ENCODE measurements around the gene METAP1D.
"Not testable (repeated sequence)": the region's sequence is repeated elsewhere in the genome, so short reads cannot be mapped to it uniquely, and the experiment has no call there.

METAP1D gene

DNA sequence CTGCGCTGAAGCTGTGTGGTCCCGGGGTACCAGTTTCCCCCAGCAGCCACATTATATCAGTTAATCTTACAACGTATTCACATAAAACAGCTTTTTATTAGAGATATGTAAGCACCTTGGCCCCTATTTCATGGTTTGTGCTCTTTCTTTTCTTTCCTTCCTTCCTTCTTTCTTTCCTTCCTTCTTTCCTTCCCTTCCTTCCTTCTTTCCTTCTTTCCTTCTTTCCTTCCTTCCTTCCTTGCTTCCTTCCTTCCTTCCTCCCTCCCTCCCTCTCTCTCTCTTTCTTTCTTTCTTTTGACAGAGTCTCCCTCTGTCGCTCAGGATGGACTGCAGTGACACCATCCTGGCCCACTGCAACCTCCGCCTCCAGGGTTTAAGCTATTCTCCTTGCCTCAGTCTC lies 3.7 kb upstream of the METAP1D start:
- no peak for DNase-seq (ENCODE audit: low read depth in 2 of 3, low spot score in 1 of 3)

GRCh38 chr2:171997031-171997430 lies 2.7 kb upstream of the METAP1D start:
- DNase-seq (ENCODE audit: low read depth in 2 of 3, low spot score in 1 of 3), result not testable (repeated sequence)

DNA sequence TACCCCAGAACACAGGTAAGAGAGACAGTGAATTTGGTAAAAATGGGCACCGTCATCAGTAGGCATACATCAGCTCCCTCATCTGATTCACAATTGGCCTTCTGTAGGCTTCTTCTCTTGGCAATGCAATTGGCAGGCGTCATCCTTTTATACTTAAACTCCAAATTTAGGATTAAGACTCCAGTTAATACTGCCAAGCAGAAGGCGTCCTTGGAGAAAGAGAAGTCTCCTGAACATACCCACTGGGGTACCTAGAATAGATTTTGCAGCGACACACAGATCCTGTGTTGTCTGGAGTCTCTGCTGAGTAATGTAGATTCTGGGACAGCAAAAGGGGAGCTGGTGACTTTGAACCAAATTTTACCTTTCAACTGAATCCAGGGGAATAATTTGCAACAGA lies 592 bp upstream of the METAP1D start:
- no peak for DNase-seq (ENCODE audit: low read depth in 2 of 3, low spot score in 1 of 3)

GRCh38 chr2:172000696-172001361 lies 1.1 kb downstream of the METAP1D start:
- DNase-seq (ENCODE audit: low read depth in 2 of 3, low spot score in 1 of 3), result no peak

DNA sequence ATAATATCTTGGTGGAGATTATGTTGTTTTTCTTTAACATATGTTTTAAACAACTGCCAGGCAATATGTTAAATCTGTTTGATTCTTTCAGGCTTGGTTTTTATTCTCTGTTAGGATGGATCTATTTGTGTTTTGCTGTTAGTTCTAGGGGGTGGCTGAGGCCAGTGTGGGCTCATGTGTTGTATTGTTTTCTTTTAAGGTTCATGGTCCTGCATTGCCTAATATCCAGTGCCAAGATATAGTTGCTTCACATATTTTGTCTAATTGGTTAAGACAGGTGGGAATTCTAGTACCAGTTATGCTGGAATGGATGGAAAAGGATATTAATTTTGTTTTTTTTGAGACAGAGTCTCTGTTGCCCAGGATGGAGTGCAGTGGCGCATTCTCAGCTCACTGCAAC lies 7.6 kb downstream of the METAP1D start:
- no peak for DNase-seq (ENCODE audit: low read depth in 2 of 3, low spot score in 1 of 3)

- no peak for DNase-seq (ENCODE audit: low read depth in 2 of 3, low spot score in 1 of 3)
Measured at GRCh38 chr2:172009823-172010222, 10.1 kb downstream of the METAP1D start.

DNA sequence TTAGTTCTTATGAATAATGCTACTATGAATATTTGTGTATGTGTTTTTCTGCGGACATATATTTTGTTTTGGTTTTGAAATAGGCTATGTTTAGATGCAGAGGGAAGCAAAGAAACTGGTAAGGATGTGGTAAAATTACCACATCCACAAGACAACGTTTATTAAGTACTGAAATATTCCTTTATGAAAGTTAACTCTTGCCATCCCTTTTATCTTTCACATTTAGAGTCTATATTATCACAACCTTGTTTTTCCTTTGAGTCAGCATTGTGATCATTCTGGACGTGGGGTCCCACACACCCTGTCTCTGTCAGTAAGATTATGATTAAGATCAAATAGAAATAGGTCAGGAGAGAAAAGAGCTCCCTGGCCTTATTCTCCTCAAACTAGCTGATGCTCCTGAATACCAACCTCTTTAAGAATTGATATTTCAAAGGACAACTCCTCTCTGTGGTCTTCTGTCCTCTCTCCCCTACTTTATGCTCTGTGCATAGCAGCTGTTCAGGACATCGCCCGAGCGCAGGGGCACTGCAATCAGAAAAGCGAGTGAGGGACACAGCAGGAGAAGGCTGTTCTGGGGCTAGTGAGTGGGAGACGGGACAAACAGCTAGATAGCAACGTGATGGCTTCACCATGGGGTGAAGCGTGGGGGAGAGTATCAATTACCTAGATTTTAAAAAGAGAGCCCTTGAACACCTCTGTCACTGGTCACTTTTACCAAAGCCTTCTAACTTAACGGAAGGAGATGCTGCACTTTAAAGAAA lies 12.2 kb downstream of the METAP1D start:
- DNase-seq (ENCODE audit: low read depth in 2 of 3, low spot score in 1 of 3), result no peak

- no peak for DNase-seq (ENCODE audit: low read depth in 2 of 3, low spot score in 1 of 3)
Measured at GRCh38 chr2:172012677-172013391, 13.1 kb downstream of the METAP1D start.

- no peak for DNase-seq (ENCODE audit: low read depth in 2 of 3, low spot score in 1 of 3)
Measured at GRCh38 chr2:172013396-172013795, 13.6 kb downstream of the METAP1D start.

GRCh38 chr2:172021074-172021931 lies 21.6 kb downstream of the METAP1D start:
- no peak for DNase-seq (ENCODE audit: low read depth in 2 of 3, low spot score in 1 of 3)

DNA sequence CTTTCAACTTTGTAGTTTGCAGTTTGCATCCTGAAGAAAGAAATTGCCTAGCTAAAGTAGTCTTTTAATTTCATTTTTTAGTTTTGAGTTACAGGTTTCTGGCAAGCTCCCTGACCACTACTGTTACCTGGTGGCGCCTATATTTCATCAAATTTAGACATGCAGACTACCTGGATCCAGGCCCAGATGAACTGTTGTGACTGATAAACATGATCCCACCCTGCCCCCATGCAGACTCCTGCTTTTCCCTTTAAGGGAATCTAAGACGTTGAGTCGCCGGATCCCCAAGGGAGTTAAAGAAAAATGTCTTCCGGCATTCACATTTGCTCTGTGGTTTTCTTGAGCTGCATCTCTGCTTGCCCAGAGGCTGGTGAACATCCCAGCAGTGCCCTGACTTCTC lies 22.2 kb downstream of the METAP1D start:
- DNase-seq (ENCODE audit: low read depth in 2 of 3, low spot score in 1 of 3), result no peak

DNA sequence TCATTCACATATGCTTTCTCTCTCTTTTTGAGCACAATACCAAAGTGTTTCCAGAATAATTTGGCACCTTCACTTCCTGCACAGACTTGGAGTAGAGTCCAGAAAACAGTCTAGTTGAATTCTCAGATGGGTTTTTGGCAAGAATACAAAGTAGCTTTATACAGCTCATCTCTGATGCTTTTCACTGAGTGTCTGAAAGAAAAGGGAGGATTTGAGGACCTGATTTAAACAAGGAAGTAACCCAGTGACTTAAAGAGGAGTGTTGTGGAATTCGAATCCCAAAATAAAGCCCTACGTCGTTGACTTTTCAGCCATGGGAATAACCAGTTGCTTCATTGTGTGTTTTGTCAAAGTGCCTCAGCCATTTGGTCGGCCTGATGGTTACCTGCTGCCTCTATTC lies 31.8 kb downstream of the METAP1D start:
- DNase-seq (ENCODE audit: low read depth in 2 of 3, low spot score in 1 of 3), result no peak

- no peak for DNase-seq (ENCODE audit: low read depth in 2 of 3, low spot score in 1 of 3)
Measured at GRCh38 chr2:172038121-172038520, 38.4 kb downstream of the METAP1D start.

DNA sequence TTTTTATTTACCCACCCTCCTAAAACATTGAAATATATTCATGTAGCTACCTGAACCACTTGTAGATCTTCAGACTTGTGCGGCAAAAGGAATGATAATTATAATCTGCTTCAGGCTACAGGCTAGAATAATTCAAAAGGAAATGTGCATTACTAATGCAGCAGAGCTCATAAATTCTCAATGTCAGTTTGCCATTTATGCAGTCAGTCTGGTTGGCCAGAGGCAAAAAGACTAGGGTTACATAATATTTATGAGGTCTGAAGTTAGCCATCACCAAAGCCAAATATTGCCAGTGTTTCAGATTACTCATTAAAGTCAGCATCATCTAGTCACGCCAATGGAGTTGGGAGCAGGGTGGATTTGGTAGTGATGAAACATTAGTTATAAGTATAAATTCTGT lies 38.9 kb downstream of the METAP1D start:
- no peak for DNase-seq (ENCODE audit: low read depth in 2 of 3, low spot score in 1 of 3)

- DNase-seq (ENCODE audit: low read depth in 2 of 3, low spot score in 1 of 3), result no peak
Measured at GRCh38 chr2:172039011-172039704, 39.4 kb downstream of the METAP1D start.

GRCh38 chr2:172040311-172040710 lies 40.6 kb downstream of the METAP1D start:
- DNase-seq (ENCODE audit: low read depth in 2 of 3, low spot score in 1 of 3), result no peak

- DNase-seq (ENCODE audit: low read depth in 2 of 3, low spot score in 1 of 3), result no peak
Measured at GRCh38 chr2:172046080-172046678, 46.4 kb downstream of the METAP1D start.

DNA sequence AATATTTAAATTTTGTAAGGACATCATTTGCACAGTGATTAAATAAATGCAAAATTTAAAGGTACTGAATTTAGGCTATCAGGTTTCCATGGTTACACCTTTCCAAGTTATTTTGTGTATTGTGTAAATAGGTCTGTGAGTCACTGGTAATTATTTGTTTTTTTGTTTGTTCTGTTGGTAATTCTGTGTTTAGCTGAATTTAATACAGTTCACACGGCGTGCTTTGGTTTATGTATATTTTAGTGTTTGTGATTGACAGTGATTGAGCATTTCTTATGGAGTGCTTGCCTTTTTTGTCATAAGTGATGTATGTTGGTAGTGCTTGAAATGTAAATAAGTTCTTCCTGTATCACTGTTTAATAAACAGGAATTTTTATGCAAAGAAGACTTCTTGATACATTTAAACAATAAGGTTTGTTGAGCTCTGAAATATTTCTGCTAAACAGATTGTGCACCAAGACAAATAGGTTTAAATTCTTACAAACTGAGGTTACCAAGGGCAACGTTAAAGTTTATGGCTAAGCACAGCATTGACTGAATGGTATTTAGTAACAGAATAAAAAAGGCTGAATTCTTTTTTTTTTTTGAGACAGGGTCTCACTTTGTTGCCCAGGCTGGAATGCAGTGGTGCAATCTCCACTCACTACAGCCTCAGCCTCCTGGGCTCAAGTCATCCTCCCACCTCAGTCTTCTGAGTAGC lies 47.3 kb downstream of the METAP1D start:
- DNase-seq (ENCODE audit: low read depth in 2 of 3, low spot score in 1 of 3), result no peak
